WI38 (cell line): Measurements from ENCODE around the gene HERC6.

Experiments used
- H3K4me3 ChIP-seq: 2 replicates; pipeline ENCODE4 v1.5.1; 2011; ENCODE audit warnings: low read depth, mild to moderate bottlenecking, control low read depth, low read length
- CTCF ChIP-seq: IDR thresholded peaks from 2 replicates; pipeline ENCODE4 v1.5.1; 2012; ENCODE audit warnings: low read depth, mild to moderate bottlenecking, control low read depth, low read length

The HERC6 gene

GRCh38 chr4:88481537-88481936 is 102.9 kb downstream of the HERC6 start:
- TF ChIP-seq CTCF: no peak
- no peak overlapping the region for H3K4me3 ChIP-seq

DNA sequence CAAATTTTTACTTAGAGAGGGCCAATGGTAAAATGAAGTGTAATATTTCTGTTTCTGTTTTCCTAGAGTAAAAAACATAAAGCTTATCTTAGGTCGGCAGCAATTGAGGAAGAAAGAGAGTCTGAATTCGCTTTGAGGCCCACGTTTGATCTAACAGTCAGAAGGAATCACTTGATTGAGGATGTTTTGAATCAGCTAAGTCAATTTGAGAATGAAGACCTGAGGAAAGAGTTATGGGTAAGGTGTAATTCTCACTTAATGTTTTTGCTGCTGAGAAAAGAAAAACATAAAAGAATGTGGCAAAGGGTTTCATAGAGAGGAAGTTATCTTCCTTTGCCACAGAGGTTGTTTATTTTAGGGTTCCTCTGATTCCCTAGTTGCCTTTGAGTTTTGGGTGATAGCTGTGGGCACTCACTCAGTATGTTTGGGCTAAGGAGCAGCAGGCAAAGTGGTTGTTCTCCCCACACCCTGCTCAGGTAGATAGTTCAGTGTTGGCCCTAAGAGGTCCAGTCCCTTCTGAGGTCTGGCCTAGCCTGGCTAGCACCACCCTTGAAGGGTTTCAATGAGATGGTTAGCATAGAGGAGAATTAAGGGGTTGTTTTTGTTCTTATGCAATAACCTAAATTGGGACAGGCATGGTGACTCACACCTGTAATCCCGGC is 110.6 kb downstream of the HERC6 start:
- no peak for TF ChIP-seq CTCF

More for the DNA sequence above, 110.6 kb downstream of the HERC6 start:
- H3K4me3 ChIP-seq: no peak overlapping the region
